IMR-90 (cell line): Measurements from ENCODE around the gene APMAP. TPM values are rescaled to one million over a fixed set of nuclear protein-coding genes. Genes with fewer than 3 reads are reported as not detected.
A peak's percentile ranks its signal among the peaks of the same experiment; 100 is the strongest.

Source experiments
- ATAC-seq: fragments of 200-7000 bp; cut with Tn5 transposase; 2 replicates; pipeline ENCODE4 v1.9.1; 2020; ENCODE audit warnings: low read depth, mild to moderate bottlenecking, moderate library complexity
- BruUV-seq: library from RNA; stranded (reverse); fragments of 400-500 nt; replicated peaks from 2 replicates; lab custom pipeline; 2021; lab: Mats Ljungman, UMichigan
- CTCF ChIA-PET: fragments of 300-600 bp; formaldehyde crosslinking; extraction: SDS; loops from one replicate; lab custom pipeline; 2021; ENCODE audit warnings: antibody characterized with exemption; lab: Yijun Ruan, JAX
- POLR2A ChIA-PET: fragments of 300-600 bp; sonication (Branson Sonifier 250); formaldehyde crosslinking; loops from one replicate; lab custom pipeline; 2022; ENCODE audit warnings: antibody characterized with exemption; ENCODE audit not compliant: unreplicated experiment; lab: Charles Lee
- DNase-seq: peaks from one replicate; pipeline ENCODE4 v3.0.0; 2013
- H2AFZ ChIP-seq: replicated peaks from 2 replicates; pipeline ENCODE3; 2013; ENCODE audit warnings: low read length, mild to moderate bottlenecking; ENCODE audit not compliant: poor library complexity
- H2AK5ac ChIP-seq: 2 replicates; pipeline ENCODE4 v1.6.1; 2013; ENCODE audit warnings: low read depth, low read length, inconsistent platforms
- H2AK9ac ChIP-seq: replicated peaks from 2 replicates; pipeline ENCODE3; 2013; ENCODE audit warnings: mild to moderate bottlenecking, low read depth, low read length, moderate library complexity; ENCODE audit not compliant: poor library complexity
- H2BK120ac ChIP-seq: 2 replicates; pipeline ENCODE4 v1.6.1; 2013; ENCODE audit warnings: low read depth, low read length, inconsistent platforms
- H2BK15ac ChIP-seq: 3 replicates; pipeline ENCODE4 v1.6.1; 2013; ENCODE audit warnings: low read depth, low read length, inconsistent platforms
- H2BK20ac ChIP-seq: 2 replicates; pipeline ENCODE4 v1.6.1; 2013; ENCODE audit warnings: low read depth, mild to moderate bottlenecking, inconsistent platforms, low read length, moderate library complexity
- H2BK5ac ChIP-seq: 2 replicates; pipeline ENCODE4 v1.6.1; 2013; ENCODE audit warnings: mild to moderate bottlenecking, low read depth, low read length, inconsistent platforms; ENCODE audit not compliant: poor library complexity, severe bottlenecking
- H3K14ac ChIP-seq: replicated peaks from 2 replicates; pipeline ENCODE4 v1.6.1; 2013; ENCODE audit warnings: low read depth, low read length, inconsistent platforms
- H3K18ac ChIP-seq: 2 replicates; pipeline ENCODE4 v1.6.1; 2013; ENCODE audit warnings: low read depth, low read length, control low read depth
- H3K23ac ChIP-seq: 2 replicates; pipeline ENCODE4 v1.6.1; 2013; ENCODE audit warnings: low read depth, low read length, inconsistent platforms
- H3K27ac ChIP-seq: 2 replicates; pipeline ENCODE4 v1.5.1; 2013; ENCODE audit warnings: mild to moderate bottlenecking, control low read depth, low read length; ENCODE audit not compliant: insufficient read depth
- H3K27me3 ChIP-seq: 2 replicates; pipeline ENCODE4 v1.6.1; 2013; ENCODE audit warnings: low read length; ENCODE audit not compliant: control insufficient read depth, insufficient read depth
- H3K36me3 ChIP-seq: 2 replicates; pipeline ENCODE4 v1.6.1; 2013; ENCODE audit warnings: low read length, mixed read lengths; ENCODE audit not compliant: control insufficient read depth, insufficient read depth
- H3K4ac ChIP-seq: 2 replicates; pipeline ENCODE4 v1.6.1; 2013; ENCODE audit warnings: low read depth, low read length, inconsistent platforms
- H3K4me1 ChIP-seq: 2 replicates; pipeline ENCODE4 v1.6.1; 2013; ENCODE audit warnings: low read length, mixed read lengths; ENCODE audit not compliant: control insufficient read depth, insufficient read depth
- H3K4me2 ChIP-seq: 2 replicates; pipeline ENCODE4 v1.6.1; 2013; ENCODE audit warnings: low read depth, mild to moderate bottlenecking, control low read depth, low read length, moderate library complexity
- H3K4me3 ChIP-seq: 2 replicates; pipeline ENCODE4 v1.5.1; 2013; ENCODE audit warnings: low read depth, mild to moderate bottlenecking, control low read depth, low read length, moderate library complexity; ENCODE audit not compliant: insufficient read depth
- H3K56ac ChIP-seq: 2 replicates; pipeline ENCODE4 v1.6.1; 2013; ENCODE audit warnings: low read length, inconsistent platforms; ENCODE audit not compliant: insufficient read depth; ENCODE audit errors: extremely low read depth
- H3K79me1 ChIP-seq, 2 experiments: 2 replicates each; pipeline ENCODE4 v1.6.1; 2013; ENCODE audit warnings: low read length in 2 of 2, inconsistent platforms in 1 of 2, low read depth in 1 of 2
- H3K9ac ChIP-seq: 2 replicates; pipeline ENCODE4 v1.6.1; 2013; ENCODE audit warnings: low read depth, low read length, control low read depth
- H3K9me1 ChIP-seq: 2 replicates; pipeline ENCODE4 v1.6.1; 2013; ENCODE audit warnings: low read length, inconsistent platforms; ENCODE audit not compliant: insufficient read depth
- H3K9me3 ChIP-seq: 2 replicates; pipeline ENCODE4 v1.6.1; 2013; ENCODE audit warnings: low read length; ENCODE audit not compliant: control insufficient read depth, insufficient read depth
- H4K20me1 ChIP-seq: 2 replicates; pipeline ENCODE4 v1.6.1; 2013; ENCODE audit warnings: low read length, inconsistent platforms; ENCODE audit not compliant: insufficient read depth
- H4K5ac ChIP-seq: 2 replicates; pipeline ENCODE4 v1.6.1; 2013; ENCODE audit warnings: mild to moderate bottlenecking, low read depth, low read length, control low read depth
- H4K8ac ChIP-seq, 2 experiments: 2 replicates each; pipeline ENCODE4 v1.6.1; 2013; ENCODE audit warnings: low read depth in 2 of 2, low read length in 2 of 2, control low read depth in 1 of 2, inconsistent platforms in 1 of 2
- H4K91ac ChIP-seq: 2 replicates; pipeline ENCODE4 v1.6.1; 2013; ENCODE audit warnings: low read depth, low read length, inconsistent platforms; ENCODE audit not compliant: insufficient read depth
- BHLHE40 ChIP-seq: fragments of 150-350 bp; IDR thresholded peaks from 2 replicates; pipeline ENCODE4 v1.6.1; 2016; ENCODE audit warnings: mild to moderate bottlenecking, low read depth, low read length
- CHD1 ChIP-seq: IDR thresholded peaks from 2 replicates; pipeline ENCODE4 v1.6.1; 2012; ENCODE audit warnings: low read depth, low read length, improper control_type of control experiment
- FOS ChIP-seq: fragments of 150-350 bp; IDR thresholded peaks from 2 replicates; pipeline ENCODE4 v1.6.1; 2016; ENCODE audit warnings: low read depth, low read length
- MAFK ChIP-seq: IDR thresholded peaks from 2 replicates; pipeline ENCODE4 v1.6.1; 2012; ENCODE audit warnings: low read depth, low read length, improper control_type of control experiment
- NFE2L2 ChIP-seq: fragments of 150-350 bp; IDR thresholded peaks from 2 replicates; pipeline ENCODE4 v1.6.1; 2016; ENCODE audit warnings: low read depth, mild to moderate bottlenecking, low read length
- POLR2A ChIP-seq: IDR thresholded peaks from 2 replicates; pipeline ENCODE4 v1.6.1; 2012; ENCODE audit warnings: mild to moderate bottlenecking, low read depth, low read length
- RAD21 ChIP-seq: IDR thresholded peaks from 2 replicates; pipeline ENCODE4 v1.6.1; 2012; ENCODE audit warnings: low read length, improper control_type of control experiment
- RCOR1 ChIP-seq: IDR thresholded peaks from 2 replicates; pipeline ENCODE4 v1.6.1; 2012; ENCODE audit warnings: mild to moderate bottlenecking, low read length, improper control_type of control experiment; ENCODE audit not compliant: insufficient replicate concordance
- SMC3 ChIP-seq: fragments of 150-350 bp; IDR thresholded peaks from 2 replicates; pipeline ENCODE4 v1.6.1; 2016; ENCODE audit warnings: low read depth, mild to moderate bottlenecking, antibody characterized with exemption, low read length, moderate library complexity
- WGBS, 2 experiments: methylation state at CpG; one replicate each; pipeline versions ENCODE4 v1.1.5 to v1.1.7; 2013; ENCODE audit warnings: missing lambda C conversion rate in 2 of 2; ENCODE audit not compliant: insufficient read length in 1 of 2; ENCODE audit errors: extremely low coverage in 2 of 2; 5-methylcytosine and 5-hydroxymethylcytosine counted together
- dilution Hi-C: fragments of 300-500 bp; cut with HindIII; formaldehyde crosslinking; loops from one replicate; pipeline ENCODE4 v1.14.3; 2018; ENCODE audit warnings: low sequenced_read_pairs; ENCODE audit not compliant: unreplicated experiment
- in situ Hi-C: fragments of 300-500 bp; cut with MboI; formaldehyde crosslinking; loops from 3 replicates; pipeline ENCODE4 v1.14.3; 2019; ENCODE audit warnings: low sequenced_read_pairs, inconsistent platforms, mixed read lengths
- intact Hi-C: fragments of 100-400 bp; cut with micrococcal nuclease; formaldehyde crosslinking; loops from 2 replicates; pipeline ENCODE4 v1.10.0; 2022
- polyA plus RNA-seq, 3 experiments: library from polyadenylated mRNA; depleted of rRNA; stranded (reverse); fragments of >200 nt; gene quantifications; 2 replicates each; pipeline ENCODE4 v1.2.3, GENCODE V29; 2012; ENCODE audit warnings: low replicate concordance in 1 of 3
- total RNA-seq: library from RNA; depleted of rRNA; stranded (reverse); fragments of >200 nt; gene quantifications from 2 replicates; pipeline ENCODE4 v1.2.3, GENCODE V29; 2012
- TF ChIP-seq, protein P1 (sequence below): fragments of 150-350 bp; IDR thresholded peaks from 2 replicates; pipeline ENCODE4 v1.6.1; 2017; ENCODE audit warnings: mild to moderate bottlenecking, antibody characterized with exemption, low read length, low read depth
- TF ChIP-seq, protein P2 (sequence below): conservative IDR thresholded peaks from 2 replicates; pipeline ENCODE4 v1.5.1; 2012; ENCODE audit warnings: mild to moderate bottlenecking, low read depth, low read length, improper control_type of control experiment

The APMAP gene
- total and polyA plus RNA-seq, 2 of the 4 experiments (the other 2 are of a cell fraction) = 67.2 to 88.8 TPM

DNA sequence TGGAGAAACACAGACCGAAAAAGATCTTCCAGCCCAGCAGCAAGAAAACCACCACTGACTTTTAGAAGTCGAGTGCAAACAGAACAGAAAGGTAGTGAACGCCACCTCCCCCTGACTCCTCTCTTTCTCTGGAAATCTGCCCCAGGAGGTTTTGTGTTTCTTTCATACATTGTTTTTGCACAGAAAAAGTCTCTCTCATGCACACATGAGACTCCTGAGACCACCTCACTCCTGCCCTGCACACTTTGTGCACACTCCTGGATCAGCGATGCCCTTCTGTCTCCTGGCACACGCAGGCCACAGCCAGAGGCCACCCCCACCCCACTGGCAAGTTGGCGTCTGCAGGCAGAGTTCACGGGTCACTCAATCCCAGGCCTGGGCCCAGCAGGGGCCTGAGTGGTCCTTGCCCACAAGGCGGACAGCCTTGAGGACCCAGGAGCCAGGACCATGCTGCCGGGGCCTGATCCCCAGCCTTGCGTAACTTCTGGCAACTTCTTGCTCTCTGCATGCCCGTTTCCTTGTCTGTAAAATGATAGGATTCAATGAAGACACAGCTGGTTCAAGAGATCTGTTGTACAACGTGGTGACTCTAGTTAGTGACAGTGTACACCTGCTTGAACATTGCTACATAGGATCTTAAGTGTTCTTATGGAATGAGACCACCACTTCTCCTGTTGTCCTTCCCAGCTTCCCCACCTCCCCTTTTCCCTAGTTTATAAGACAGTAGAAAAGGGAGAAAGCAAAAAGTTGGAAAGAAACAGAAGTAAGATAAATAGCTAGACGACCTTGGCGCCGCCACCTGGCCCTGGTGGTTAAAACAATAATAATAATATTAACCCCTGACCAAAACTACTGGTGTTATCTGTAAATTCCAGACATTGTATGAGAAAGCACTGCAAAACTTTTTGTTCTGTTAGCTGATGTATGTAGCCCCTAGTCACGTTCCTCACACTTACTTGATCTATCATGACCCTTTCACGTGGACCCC lies 73.7 kb downstream of the APMAP start (continued):
- no peak for TF ChIP-seq MAFK
- TF ChIP-seq SMC3 = no peak

GRCh38 chr20:24917797-24918578 lies 74.6 kb downstream of the APMAP start:
- WGBS, 2 experiments = 4% methylated on average over 18 of the region's 34 CpGs; no CpG with 5 or more reads in 1 of the 2 experiments
- no peak overlapping the region for H3K27ac ChIP-seq
- no peak overlapping the region for H4K8ac ChIP-seq
- POLR2A ChIA-PET = no interaction called here
- in situ Hi-C loops (loop anchor here (5.0 to 25.0 kb wide), 2 partner anchors 756 to 981 kb away; no protein-coding TSS in a partner anchor), dilution Hi-C loops (no loop called here), intact Hi-C loops (loop anchor here (1.0 to 2.0 kb wide), 5 partner anchors 137 to 1029 kb away; no protein-coding TSS in a partner anchor)
- H2BK20ac ChIP-seq = no peak overlapping the region
- no peaks in the 10 kb centered on the region for H3K79me1 ChIP-seq
- H3K27me3 ChIP-seq = peaks cover 20% of the 10 kb centered on the region; the same call in 1 of the 2 replicates
- H3K18ac ChIP-seq = no peak overlapping the region
- no peaks in the 10 kb centered on the region for H3K4me1 ChIP-seq
- no peak overlapping the region for H2BK5ac ChIP-seq
- H3K36me3 ChIP-seq = no peaks in the 10 kb centered on the region
- H4K91ac ChIP-seq = no peak overlapping the region
- peak overlapping the region; percentile 63 for H2AK9ac ChIP-seq
- no peaks in the 10 kb centered on the region for H4K20me1 ChIP-seq
- CTCF ChIA-PET = interaction anchor here (0.6 to 1.3 kb wide), 2 partner anchors 746 to 757 kb away, joined by 3 to 7 read pairs; no protein-coding TSS in a partner anchor
- H2AFZ ChIP-seq = peak overlapping the region; percentile 78
- no peaks in the 10 kb centered on the region for H3K9me3 ChIP-seq
- no peak overlapping the region for H3K9ac ChIP-seq
- no peak overlapping the region for H2AK5ac ChIP-seq
- ATAC-seq = peak; percentile 98
- H4K5ac ChIP-seq = no peak overlapping the region
- no peak overlapping the region for H2BK15ac ChIP-seq
- no peak overlapping the region for H3K56ac ChIP-seq
- DNase-seq = peak; percentile 58
- H3K4ac ChIP-seq = no peak overlapping the region
- H3K4me3 ChIP-seq = no peak overlapping the region
- H3K9me1 ChIP-seq = no peaks in the 10 kb centered on the region
- H2BK120ac ChIP-seq = no peak overlapping the region
- H3K14ac ChIP-seq = no peak overlapping the region
- no peak overlapping the region; the same call in 1 of the 2 replicates for H3K4me2 ChIP-seq
- H3K23ac ChIP-seq = no peak overlapping the region
- BruUV-seq = no TSS peak
- TF ChIP-seq SMC3 = peak; percentile 83
- TF ChIP-seq FOS = no peak
- TF ChIP-seq POLR2A = peak; percentile 34; the same call in 1 of the 2 replicates
- TF ChIP-seq, protein P1, sequence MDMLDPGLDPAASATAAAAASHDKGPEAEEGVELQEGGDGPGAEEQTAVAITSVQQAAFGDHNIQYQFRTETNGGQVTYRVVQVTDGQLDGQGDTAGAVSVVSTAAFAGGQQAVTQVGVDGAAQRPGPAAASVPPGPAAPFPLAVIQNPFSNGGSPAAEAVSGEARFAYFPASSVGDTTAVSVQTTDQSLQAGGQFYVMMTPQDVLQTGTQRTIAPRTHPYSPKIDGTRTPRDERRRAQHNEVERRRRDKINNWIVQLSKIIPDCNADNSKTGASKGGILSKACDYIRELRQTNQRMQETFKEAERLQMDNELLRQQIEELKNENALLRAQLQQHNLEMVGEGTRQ = no peak
- TF ChIP-seq CHD1 = no peak
- no peak for TF ChIP-seq BHLHE40
- TF ChIP-seq RAD21 = peak; percentile 95
- TF ChIP-seq, protein P2, sequence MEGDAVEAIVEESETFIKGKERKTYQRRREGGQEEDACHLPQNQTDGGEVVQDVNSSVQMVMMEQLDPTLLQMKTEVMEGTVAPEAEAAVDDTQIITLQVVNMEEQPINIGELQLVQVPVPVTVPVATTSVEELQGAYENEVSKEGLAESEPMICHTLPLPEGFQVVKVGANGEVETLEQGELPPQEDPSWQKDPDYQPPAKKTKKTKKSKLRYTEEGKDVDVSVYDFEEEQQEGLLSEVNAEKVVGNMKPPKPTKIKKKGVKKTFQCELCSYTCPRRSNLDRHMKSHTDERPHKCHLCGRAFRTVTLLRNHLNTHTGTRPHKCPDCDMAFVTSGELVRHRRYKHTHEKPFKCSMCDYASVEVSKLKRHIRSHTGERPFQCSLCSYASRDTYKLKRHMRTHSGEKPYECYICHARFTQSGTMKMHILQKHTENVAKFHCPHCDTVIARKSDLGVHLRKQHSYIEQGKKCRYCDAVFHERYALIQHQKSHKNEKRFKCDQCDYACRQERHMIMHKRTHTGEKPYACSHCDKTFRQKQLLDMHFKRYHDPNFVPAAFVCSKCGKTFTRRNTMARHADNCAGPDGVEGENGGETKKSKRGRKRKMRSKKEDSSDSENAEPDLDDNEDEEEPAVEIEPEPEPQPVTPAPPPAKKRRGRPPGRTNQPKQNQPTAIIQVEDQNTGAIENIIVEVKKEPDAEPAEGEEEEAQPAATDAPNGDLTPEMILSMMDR = peak; percentile 92
- TF ChIP-seq NFE2L2 = no peak
- TF ChIP-seq RCOR1 = no peak
